GM23338 (cell line): ENCODE measurements around the gene CDC42BPG. TPM values are rescaled to one million over a fixed set of nuclear protein-coding genes. Genes with fewer than 3 reads are reported as not detected.

Source experiments
- ATAC-seq: fragments of 200-7000 bp; cut with Tn5 transposase; 3 replicates; pipeline ENCODE4 v1.9.1; 2020
- DNase-seq: peaks from one replicate; pipeline ENCODE4 v3.0.0-alpha.2; 2015; ENCODE audit warnings: low spot score
- H2AFZ ChIP-seq: fragments of 200-600 bp; sonication (generic); 2 replicates; pipeline ENCODE4 v1.8.0; 2016; ENCODE audit warnings: antibody characterized with exemption, mild to moderate bottlenecking, moderate library complexity
- H3F3A ChIP-seq: fragments of 200-600 bp; sonication (generic); replicated peaks from 2 replicates; pipeline ENCODE4 v1.8.0; 2017; ENCODE audit warnings: antibody characterized with exemption, mixed run types, low read depth
- H3K27ac ChIP-seq: fragments of 200-600 bp; sonication (generic); 2 replicates; pipeline ENCODE4 v1.6.1; 2016; ENCODE audit warnings: low read depth
- H3K27me3 ChIP-seq: fragments of 200-600 bp; sonication (generic); 2 replicates; pipeline ENCODE4 v1.8.0; 2016; ENCODE audit warnings: mild to moderate bottlenecking, mixed run types, moderate library complexity; ENCODE audit not compliant: insufficient read depth
- H3K36me3 ChIP-seq: fragments of 200-600 bp; sonication (generic); 2 replicates; pipeline ENCODE4 v1.8.0; 2016; ENCODE audit warnings: mild to moderate bottlenecking; ENCODE audit not compliant: insufficient read depth
- H3K4me1 ChIP-seq: fragments of 200-600 bp; sonication (generic); 2 replicates; pipeline ENCODE4 v1.8.0; 2016; ENCODE audit warnings: mild to moderate bottlenecking, moderate library complexity; ENCODE audit not compliant: insufficient read depth
- H3K4me2 ChIP-seq: fragments of 200-600 bp; sonication (generic); 2 replicates; pipeline ENCODE4 v1.7.1; 2017; ENCODE audit warnings: mixed run types
- H3K4me3 ChIP-seq: fragments of 200-600 bp; sonication (generic); 2 replicates; pipeline ENCODE4 v1.6.1; 2016; ENCODE audit warnings: mixed run types
- H3K79me2 ChIP-seq: fragments of 200-600 bp; sonication (generic); replicated peaks from 2 replicates; pipeline ENCODE4 v1.8.0; 2017; ENCODE audit warnings: mild to moderate bottlenecking; ENCODE audit not compliant: insufficient read depth
- H3K9me2 ChIP-seq: fragments of 200-600 bp; sonication (generic); 2 replicates; pipeline ENCODE4 v1.8.0; 2017; ENCODE audit not compliant: insufficient read depth
- H4K20me1 ChIP-seq: fragments of 200-600 bp; sonication (generic); replicated peaks from 2 replicates; pipeline ENCODE4 v1.8.0; 2017; ENCODE audit warnings: mild to moderate bottlenecking; ENCODE audit not compliant: insufficient read depth
- H3K27ac Mint-ChIP-seq: 2 replicates; pipeline ENCODE4 v1.8.0; 2020; ENCODE audit warnings: inconsistent platforms, mild to moderate bottlenecking, moderate library complexity, mixed read lengths
- H3K27me3 Mint-ChIP-seq: 3 replicates; pipeline ENCODE4 v1.8.0; 2022; ENCODE audit warnings: low read depth, mild to moderate bottlenecking, moderate library complexity, mixed read lengths, inconsistent platforms; ENCODE audit not compliant: insufficient read depth, poor library complexity
- H3K36me3 Mint-ChIP-seq: 3 replicates; pipeline ENCODE4 v1.8.0; 2021; ENCODE audit warnings: low read depth, mild to moderate bottlenecking, inconsistent platforms, moderate library complexity, mixed read lengths
- H3K4me1 Mint-ChIP-seq: 3 replicates; pipeline ENCODE4 v1.8.0; 2020; ENCODE audit warnings: mild to moderate bottlenecking, inconsistent platforms, mixed read lengths
- H3K4me3 Mint-ChIP-seq: 3 replicates; pipeline ENCODE4 v1.8.0; 2021; ENCODE audit warnings: moderate library complexity, mild to moderate bottlenecking, inconsistent platforms, mixed read lengths
- H3K9me3 Mint-ChIP-seq: 3 replicates; pipeline ENCODE4 v1.8.0; 2020; ENCODE audit warnings: moderate library complexity, mild to moderate bottlenecking, inconsistent platforms, mixed read lengths
- CREB1 ChIP-seq: fragments of 250-450 bp; sonication (Bioruptor Pico); IDR thresholded peaks from 2 replicates; pipeline ENCODE4 v1.5.0; 2020; ENCODE audit warnings: low read depth, mild to moderate bottlenecking, moderate library complexity
- ETS1 ChIP-seq: IDR thresholded peaks from 2 replicates; pipeline ENCODE4 v1.6.1; 2016; ENCODE audit warnings: antibody characterized with exemption
- JUNB ChIP-seq: IDR thresholded peaks from one replicate; pipeline ENCODE4 v1.6.1; 2016; ENCODE audit warnings: antibody characterized with exemption; ENCODE audit not compliant: unreplicated experiment
- NANOG ChIP-seq: IDR thresholded peaks from 2 replicates; pipeline ENCODE4 v1.6.1; 2016; ENCODE audit warnings: antibody characterized with exemption, borderline replicate concordance
- REST ChIP-seq: IDR thresholded peaks from one replicate; pipeline ENCODE4 v1.6.1; 2018; ENCODE audit warnings: antibody characterized with exemption; ENCODE audit not compliant: unreplicated experiment
- ZNF331 ChIP-seq: fragments of 250-450 bp; sonication (Bioruptor Pico); IDR thresholded peaks from 2 replicates; pipeline ENCODE4 v1.5.0; 2020; ENCODE audit warnings: low read depth, mild to moderate bottlenecking, moderate library complexity
- polyA plus RNA-seq: library from polyadenylated mRNA; unstranded; fragments of >200 nt; fragmentation: Nextera tagmentation; extraction: Ambion mirVana; gene quantifications from 2 replicates; pipeline ENCODE4 v1.2.1, GENCODE V29; 2016
- total RNA-seq: library from RNA; depleted of rRNA; stranded (reverse); fragments of >200 nt; shearing (Covaris generic); gene quantifications from 2 replicates; pipeline ENCODE4 v1.2.3, GENCODE V29; 2014
- TF ChIP-seq, protein P1 (sequence below), 2 experiments: fragments of 200-600 bp in 1 of 2; sonication (generic) in 1 of 2; conservative IDR thresholded peaks; 2 replicates each; pipeline versions ENCODE4 v1.5.1 to v1.6.1; 2016 to 2017; ENCODE audit warnings: antibody characterized with exemption in 2 of 2, low read depth in 2 of 2, mild to moderate bottlenecking in 2 of 2, moderate library complexity in 1 of 2

CDC42BPG gene
- total and polyA plus RNA-seq, 2 experiments from 2014 or later = 2.3 to 11.6 TPM

DNA sequence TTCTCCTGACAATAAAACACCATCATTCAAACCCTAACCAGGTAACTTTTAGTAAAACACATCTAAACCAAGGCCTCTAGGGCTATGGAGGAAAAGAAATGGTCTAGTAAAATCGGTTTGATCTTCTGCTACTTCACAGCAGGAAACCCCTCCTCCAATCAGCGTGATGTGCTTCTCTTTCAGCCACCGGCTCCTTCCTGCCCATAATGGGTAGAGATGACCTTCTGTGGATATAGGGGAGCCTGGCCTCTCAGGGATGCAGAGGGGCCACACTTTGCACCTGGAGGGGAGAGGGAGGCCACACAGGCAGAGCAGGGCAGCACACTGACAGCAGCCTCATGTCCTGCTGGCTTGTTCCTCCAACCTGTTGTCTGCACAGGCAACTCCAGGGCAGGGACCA is 27.0 kb upstream of the CDC42BPG start (continued):
- no peak for TF ChIP-seq ZNF331 (CRISPR knock-in tag)

- peaks cover 9% of the 10 kb centered on the region; the same call in 1 of the 2 replicates for H3K79me2 ChIP-seq
- H3K4me3 Mint-ChIP-seq = no peak overlapping the region
- H3K36me3 ChIP-seq = no peaks in the 10 kb centered on the region
- no peak for DNase-seq
- no peaks in the 10 kb centered on the region for H3K9me3 Mint-ChIP-seq
- H3K36me3 Mint-ChIP-seq = peaks cover 6% of the 10 kb centered on the region; the same call in 2 of the 3 replicates
- TF ChIP-seq NANOG = no peak
- TF ChIP-seq, protein P1, sequence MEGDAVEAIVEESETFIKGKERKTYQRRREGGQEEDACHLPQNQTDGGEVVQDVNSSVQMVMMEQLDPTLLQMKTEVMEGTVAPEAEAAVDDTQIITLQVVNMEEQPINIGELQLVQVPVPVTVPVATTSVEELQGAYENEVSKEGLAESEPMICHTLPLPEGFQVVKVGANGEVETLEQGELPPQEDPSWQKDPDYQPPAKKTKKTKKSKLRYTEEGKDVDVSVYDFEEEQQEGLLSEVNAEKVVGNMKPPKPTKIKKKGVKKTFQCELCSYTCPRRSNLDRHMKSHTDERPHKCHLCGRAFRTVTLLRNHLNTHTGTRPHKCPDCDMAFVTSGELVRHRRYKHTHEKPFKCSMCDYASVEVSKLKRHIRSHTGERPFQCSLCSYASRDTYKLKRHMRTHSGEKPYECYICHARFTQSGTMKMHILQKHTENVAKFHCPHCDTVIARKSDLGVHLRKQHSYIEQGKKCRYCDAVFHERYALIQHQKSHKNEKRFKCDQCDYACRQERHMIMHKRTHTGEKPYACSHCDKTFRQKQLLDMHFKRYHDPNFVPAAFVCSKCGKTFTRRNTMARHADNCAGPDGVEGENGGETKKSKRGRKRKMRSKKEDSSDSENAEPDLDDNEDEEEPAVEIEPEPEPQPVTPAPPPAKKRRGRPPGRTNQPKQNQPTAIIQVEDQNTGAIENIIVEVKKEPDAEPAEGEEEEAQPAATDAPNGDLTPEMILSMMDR (conservative IDR thresholded peaks at IDR 0.05; ENCODE audit: low read depth in 2 of 2) = no peak
- TF ChIP-seq JUNB = no peak
- no peak for TF ChIP-seq REST
- no peak for TF ChIP-seq ETS1
- no peak for TF ChIP-seq CREB1 (CRISPR knock-in tag)
- ATAC-seq = no peak
- peaks cover 4% of the 10 kb centered on the region for H3K27me3 Mint-ChIP-seq
- H2AFZ ChIP-seq = no peak overlapping the region
- H3K27ac Mint-ChIP-seq = 0 out of 2 replicates have a peak overlapping the region, but pooled peaks have one; percentile 80
- no peaks in the 10 kb centered on the region; the same call in 1 of the 2 replicates for H4K20me1 ChIP-seq
- no peak overlapping the region for H3K4me2 ChIP-seq
- H3K4me1 Mint-ChIP-seq = peaks cover 7% of the 10 kb centered on the region; the same call in 2 of the 3 replicates
- no peaks in the 10 kb centered on the region for H3K9me2 ChIP-seq
- no peak overlapping the region for H3K4me3 ChIP-seq
- H3K27ac ChIP-seq = no peak overlapping the region
- no peaks in the 10 kb centered on the region for H3K4me1 ChIP-seq
- no peaks in the 10 kb centered on the region for H3K27me3 ChIP-seq
- no peaks in the 10 kb centered on the region for H3F3A ChIP-seq
Observed at GRCh38 chr11:64870893-64871466, 26.5 kb upstream of the CDC42BPG start.
